ENCODE measurements around the gene BANK1. TPM values are rescaled to one million over a fixed set of nuclear protein-coding genes. Genes with fewer than 3 reads are reported as not detected.

BANK1 gene
- polyA plus RNA-seq, 1 donor from 2014 or later, result not detected

DNA sequence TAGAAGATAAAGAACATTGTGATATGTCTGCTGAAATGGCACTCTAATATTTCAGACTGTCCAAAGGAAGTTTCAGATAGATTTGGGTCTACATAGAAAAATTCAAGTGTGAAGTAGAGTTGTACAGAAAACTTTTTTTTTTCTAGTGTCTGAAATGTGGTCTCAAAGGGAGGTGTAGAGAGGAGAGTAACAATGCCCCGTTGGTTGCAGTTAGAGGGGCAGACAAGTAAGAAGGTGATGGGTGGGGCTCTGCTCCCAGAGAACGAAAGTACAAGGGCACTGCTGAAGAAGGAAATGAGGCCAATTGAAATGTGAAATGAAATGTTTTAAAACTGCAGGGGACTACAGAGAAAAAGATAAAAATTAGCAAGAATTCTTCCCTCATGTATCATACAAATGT is 177.8 kb downstream of the BANK1 start:
- Histone ChIP-seq H3K36me3 (ENCODE audit: insufficient read depth, low read length) (no peaks in the 10 kb centered on the region), H3K4me3 (ENCODE audit: low read length) (no peak overlapping the region), H3K27ac (ENCODE audit: low read length) (no peak overlapping the region), H4K20me1 (ENCODE audit: insufficient read depth) (no peaks in the 10 kb centered on the region), H3F3A (ENCODE audit: insufficient read depth, low read length, poor library complexity, severe bottlenecking) (no peaks in the 10 kb centered on the region), H3K9ac (ENCODE audit: low read length) (no peak overlapping the region), H3K9me3 (ENCODE audit: low read length) (no peaks in the 10 kb centered on the region), H2AFZ (ENCODE audit: low read depth, low read length) (no peak overlapping the region), H3K4me2 (ENCODE audit: low read length) (no peak overlapping the region), H3K9me2 (ENCODE audit: insufficient read depth, low read length) (no peaks in the 10 kb centered on the region), H3K79me2 (replicated peaks; ENCODE audit: insufficient read depth, low read length) (no peaks in the 10 kb centered on the region), H3K27me3 (ENCODE audit: insufficient read depth, low read depth, low read length) (no peaks in the 10 kb centered on the region)
- TF ChIP-seq EP300 (conservative IDR thresholded peaks at IDR 0.05; ENCODE audit: poor library complexity, severe bottlenecking) (no peak), RAD21 (conservative IDR thresholded peaks at IDR 0.05) (no peak), SMC3 (conservative IDR thresholded peaks at IDR 0.05; ENCODE audit: poor library complexity) (no peak), TAF1 (IDR thresholded peaks at IDR 0.05; ENCODE audit: low read depth) (no peak), EZH2 (IDR thresholded peaks at IDR 0.05; ENCODE audit: borderline replicate concordance, insufficient read depth, low read length, poor library complexity, severe bottlenecking) (no peak), MXI1 (conservative IDR thresholded peaks at IDR 0.05; ENCODE audit: poor library complexity, severe bottlenecking) (no peak), POLR2AphosphoS5 (IDR thresholded peaks at IDR 0.05) (no peak)
- TF ChIP-seq, protein P1, sequence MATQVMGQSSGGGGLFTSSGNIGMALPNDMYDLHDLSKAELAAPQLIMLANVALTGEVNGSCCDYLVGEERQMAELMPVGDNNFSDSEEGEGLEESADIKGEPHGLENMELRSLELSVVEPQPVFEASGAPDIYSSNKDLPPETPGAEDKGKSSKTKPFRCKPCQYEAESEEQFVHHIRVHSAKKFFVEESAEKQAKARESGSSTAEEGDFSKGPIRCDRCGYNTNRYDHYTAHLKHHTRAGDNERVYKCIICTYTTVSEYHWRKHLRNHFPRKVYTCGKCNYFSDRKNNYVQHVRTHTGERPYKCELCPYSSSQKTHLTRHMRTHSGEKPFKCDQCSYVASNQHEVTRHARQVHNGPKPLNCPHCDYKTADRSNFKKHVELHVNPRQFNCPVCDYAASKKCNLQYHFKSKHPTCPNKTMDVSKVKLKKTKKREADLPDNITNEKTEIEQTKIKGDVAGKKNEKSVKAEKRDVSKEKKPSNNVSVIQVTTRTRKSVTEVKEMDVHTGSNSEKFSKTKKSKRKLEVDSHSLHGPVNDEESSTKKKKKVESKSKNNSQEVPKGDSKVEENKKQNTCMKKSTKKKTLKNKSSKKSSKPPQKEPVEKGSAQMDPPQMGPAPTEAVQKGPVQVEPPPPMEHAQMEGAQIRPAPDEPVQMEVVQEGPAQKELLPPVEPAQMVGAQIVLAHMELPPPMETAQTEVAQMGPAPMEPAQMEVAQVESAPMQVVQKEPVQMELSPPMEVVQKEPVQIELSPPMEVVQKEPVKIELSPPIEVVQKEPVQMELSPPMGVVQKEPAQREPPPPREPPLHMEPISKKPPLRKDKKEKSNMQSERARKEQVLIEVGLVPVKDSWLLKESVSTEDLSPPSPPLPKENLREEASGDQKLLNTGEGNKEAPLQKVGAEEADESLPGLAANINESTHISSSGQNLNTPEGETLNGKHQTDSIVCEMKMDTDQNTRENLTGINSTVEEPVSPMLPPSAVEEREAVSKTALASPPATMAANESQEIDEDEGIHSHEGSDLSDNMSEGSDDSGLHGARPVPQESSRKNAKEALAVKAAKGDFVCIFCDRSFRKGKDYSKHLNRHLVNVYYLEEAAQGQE (IDR thresholded peaks at IDR 0.05; ENCODE audit: borderline replicate concordance), result no peak
- TF ChIP-seq, protein P2, sequence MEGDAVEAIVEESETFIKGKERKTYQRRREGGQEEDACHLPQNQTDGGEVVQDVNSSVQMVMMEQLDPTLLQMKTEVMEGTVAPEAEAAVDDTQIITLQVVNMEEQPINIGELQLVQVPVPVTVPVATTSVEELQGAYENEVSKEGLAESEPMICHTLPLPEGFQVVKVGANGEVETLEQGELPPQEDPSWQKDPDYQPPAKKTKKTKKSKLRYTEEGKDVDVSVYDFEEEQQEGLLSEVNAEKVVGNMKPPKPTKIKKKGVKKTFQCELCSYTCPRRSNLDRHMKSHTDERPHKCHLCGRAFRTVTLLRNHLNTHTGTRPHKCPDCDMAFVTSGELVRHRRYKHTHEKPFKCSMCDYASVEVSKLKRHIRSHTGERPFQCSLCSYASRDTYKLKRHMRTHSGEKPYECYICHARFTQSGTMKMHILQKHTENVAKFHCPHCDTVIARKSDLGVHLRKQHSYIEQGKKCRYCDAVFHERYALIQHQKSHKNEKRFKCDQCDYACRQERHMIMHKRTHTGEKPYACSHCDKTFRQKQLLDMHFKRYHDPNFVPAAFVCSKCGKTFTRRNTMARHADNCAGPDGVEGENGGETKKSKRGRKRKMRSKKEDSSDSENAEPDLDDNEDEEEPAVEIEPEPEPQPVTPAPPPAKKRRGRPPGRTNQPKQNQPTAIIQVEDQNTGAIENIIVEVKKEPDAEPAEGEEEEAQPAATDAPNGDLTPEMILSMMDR (IDR thresholded peaks at IDR 0.05; ENCODE audit: poor library complexity, severe bottlenecking), result no peak

- Histone ChIP-seq H3K9me3 (ENCODE audit: low read length) (no peaks in the 10 kb centered on the region), H3K9me2 (ENCODE audit: insufficient read depth, low read length) (no peaks in the 10 kb centered on the region), H4K20me1 (ENCODE audit: insufficient read depth) (no peaks in the 10 kb centered on the region), H3K36me3 (ENCODE audit: insufficient read depth, low read length) (no peaks in the 10 kb centered on the region), H3K79me2 (replicated peaks; ENCODE audit: insufficient read depth, low read length) (no peaks in the 10 kb centered on the region), H3K27ac (ENCODE audit: low read length) (no peak overlapping the region), H3K9ac (ENCODE audit: low read length) (no peak overlapping the region), H3K27me3 (ENCODE audit: insufficient read depth, low read depth, low read length) (no peaks in the 10 kb centered on the region), H2AFZ (ENCODE audit: low read depth, low read length) (no peak overlapping the region), H3F3A (ENCODE audit: insufficient read depth, low read length, poor library complexity, severe bottlenecking) (no peaks in the 10 kb centered on the region), H3K4me3 (ENCODE audit: low read length) (no peak overlapping the region), H3K4me2 (ENCODE audit: low read length) (no peak overlapping the region)
- TF ChIP-seq EP300 (conservative IDR thresholded peaks at IDR 0.05; ENCODE audit: poor library complexity, severe bottlenecking) (no peak), MXI1 (conservative IDR thresholded peaks at IDR 0.05; ENCODE audit: poor library complexity, severe bottlenecking) (no peak), TAF1 (IDR thresholded peaks at IDR 0.05; ENCODE audit: low read depth) (no peak), POLR2AphosphoS5 (IDR thresholded peaks at IDR 0.05) (no peak), EZH2 (IDR thresholded peaks at IDR 0.05; ENCODE audit: borderline replicate concordance, insufficient read depth, low read length, poor library complexity, severe bottlenecking) (no peak), SMC3 (conservative IDR thresholded peaks at IDR 0.05; ENCODE audit: poor library complexity) (no peak), RAD21 (conservative IDR thresholded peaks at IDR 0.05) (no peak)
- TF ChIP-seq, protein P2 (IDR thresholded peaks at IDR 0.05; ENCODE audit: poor library complexity, severe bottlenecking), result no peak
- TF ChIP-seq, protein P1 (IDR thresholded peaks at IDR 0.05; ENCODE audit: borderline replicate concordance), result no peak
Measured at GRCh38 chr4:101969965-101970364, 179.4 kb downstream of the BANK1 start.
